ENCODE measurements around the gene ADAMTS14.

The ADAMTS14 gene

DNA sequence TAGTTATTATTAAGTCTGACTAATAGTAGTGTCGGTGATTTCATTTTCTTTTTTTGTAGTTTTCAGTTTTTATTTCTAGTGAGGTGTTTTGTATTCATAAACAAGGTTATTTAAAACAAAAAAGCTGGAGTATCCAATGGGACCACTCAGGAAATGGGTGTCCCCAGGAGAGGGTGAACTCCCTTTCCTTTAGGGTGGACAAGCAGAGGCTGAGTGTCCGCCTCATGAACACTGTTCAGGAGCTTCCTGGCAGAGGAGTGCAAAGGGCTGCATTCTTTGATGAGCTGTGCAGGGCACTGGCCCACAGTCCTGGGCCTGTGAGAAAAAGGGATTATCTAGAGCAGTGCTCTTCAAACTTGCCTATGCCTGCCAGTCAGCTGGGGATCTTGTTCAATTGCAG, 56.0 kb downstream of the ADAMTS14 start:
- Histone ChIP-seq H3K4me3 (ENCODE audit: low read length) (no peak overlapping the region), H3K4me1 (ENCODE audit: control insufficient read depth, low read depth, low read length) (no peaks in the 10 kb centered on the region), H3K9ac (ENCODE audit: low read length) (no peak overlapping the region), H3K27me3 (ENCODE audit: control insufficient read depth, insufficient read depth, low read length) (no peaks in the 10 kb centered on the region), H3K27ac (ENCODE audit: low read length) (no peak overlapping the region), H3K36me3 (ENCODE audit: control insufficient read depth, low read depth, low read length) (no peaks in the 10 kb centered on the region), H3K9me3 (ENCODE audit: control insufficient read depth, low read depth, low read length) (no peaks in the 10 kb centered on the region)

DNA sequence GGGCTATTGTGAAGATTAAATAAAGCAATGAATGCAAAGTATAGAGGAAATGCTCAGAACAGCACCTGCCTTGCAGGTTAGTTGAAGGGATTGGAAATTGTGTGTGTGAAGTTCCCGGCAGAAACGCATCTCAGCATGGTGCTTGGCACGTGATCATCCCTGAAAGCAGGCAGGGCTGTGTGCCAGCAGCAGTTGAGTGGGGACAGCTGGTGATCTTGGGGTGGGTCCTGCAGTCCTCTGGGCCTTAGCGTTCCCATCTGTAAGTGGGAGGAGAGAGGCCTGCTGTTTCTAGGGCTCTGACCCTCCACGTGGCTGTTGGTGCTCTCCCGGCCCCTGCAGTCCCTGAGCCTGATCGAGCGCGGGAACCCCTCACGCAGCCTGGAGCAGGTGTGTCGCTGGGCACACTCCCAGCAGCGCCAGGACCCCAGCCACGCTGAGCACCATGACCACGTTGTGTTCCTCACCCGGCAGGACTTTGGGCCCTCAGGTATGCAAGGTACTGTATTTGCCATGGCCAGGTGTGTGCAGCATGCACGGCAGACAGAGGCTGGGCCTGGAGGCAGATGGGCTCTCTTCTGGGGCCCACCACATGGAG, 57.6 kb downstream of the ADAMTS14 start:
- no peaks in the 10 kb centered on the region for H3K9me3 ChIP-seq (ENCODE audit: control insufficient read depth, low read depth, low read length)
- no peaks in the 10 kb centered on the region for H3K4me1 ChIP-seq (ENCODE audit: control insufficient read depth, low read depth, low read length)
- H3K9ac ChIP-seq (ENCODE audit: low read length) = no peak overlapping the region
- H3K27ac ChIP-seq (ENCODE audit: low read length) = no peak overlapping the region
- H3K36me3 ChIP-seq (ENCODE audit: control insufficient read depth, low read depth, low read length) = no peaks in the 10 kb centered on the region
- H3K4me3 ChIP-seq (ENCODE audit: low read length) = no peak overlapping the region
- no peaks in the 10 kb centered on the region for H3K27me3 ChIP-seq (ENCODE audit: control insufficient read depth, insufficient read depth, low read length)

DNA sequence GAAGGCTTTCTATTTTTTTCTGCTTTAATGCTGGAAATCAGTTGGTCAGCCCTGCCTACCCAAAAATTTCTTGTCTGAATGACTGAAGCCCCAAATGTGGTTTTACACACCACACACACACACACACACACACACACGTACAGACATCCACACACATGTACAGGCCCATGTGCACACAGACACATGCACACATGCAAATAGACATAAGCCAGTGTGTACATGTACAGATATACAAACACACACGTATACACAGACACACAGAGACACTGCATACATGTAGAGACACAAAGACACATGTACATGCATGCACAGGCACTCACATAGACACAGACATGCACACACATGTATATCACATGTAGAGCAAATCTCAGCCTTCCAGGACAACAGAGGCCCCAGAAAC, 58.6 kb downstream of the ADAMTS14 start:
- Histone ChIP-seq H3K4me3 (ENCODE audit: low read length) (no peak overlapping the region), H3K27me3 (ENCODE audit: control insufficient read depth, insufficient read depth, low read length) (no peaks in the 10 kb centered on the region), H3K4me1 (ENCODE audit: control insufficient read depth, low read depth, low read length) (no peaks in the 10 kb centered on the region), H3K9ac (ENCODE audit: low read length) (no peak overlapping the region), H3K36me3 (ENCODE audit: control insufficient read depth, low read depth, low read length) (no peaks in the 10 kb centered on the region), H3K27ac (ENCODE audit: low read length) (no peak overlapping the region), H3K9me3 (ENCODE audit: control insufficient read depth, low read depth, low read length) (no peaks in the 10 kb centered on the region)

DNA sequence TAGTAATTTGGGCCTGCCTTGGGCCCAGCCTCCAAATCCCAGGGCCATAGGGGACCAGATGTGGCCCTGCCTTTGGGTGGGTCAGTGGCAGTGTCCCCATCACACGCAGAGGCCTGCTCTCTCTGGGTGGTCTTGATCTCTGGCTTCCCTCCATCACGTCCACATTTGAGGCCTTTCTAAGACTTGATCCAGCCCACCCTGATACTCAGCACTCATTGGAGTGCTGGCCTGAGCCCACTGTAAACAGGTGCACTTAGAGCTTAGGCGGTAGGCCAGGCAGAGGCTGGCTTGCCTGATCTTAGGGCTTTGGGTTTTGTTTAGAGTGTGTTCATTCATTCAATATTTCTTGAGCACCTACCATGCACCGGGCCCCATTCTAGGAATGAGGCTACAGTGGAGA, 60.3 kb downstream of the ADAMTS14 start:
- Histone ChIP-seq H3K36me3 (ENCODE audit: control insufficient read depth, low read depth, low read length) (no peaks in the 10 kb centered on the region), H3K9me3 (ENCODE audit: control insufficient read depth, low read depth, low read length) (no peaks in the 10 kb centered on the region), H3K4me1 (ENCODE audit: control insufficient read depth, low read depth, low read length) (no peaks in the 10 kb centered on the region), H3K9ac (ENCODE audit: low read length) (no peak overlapping the region), H3K27ac (ENCODE audit: low read length) (no peak overlapping the region), H3K27me3 (ENCODE audit: control insufficient read depth, insufficient read depth, low read length) (no peaks in the 10 kb centered on the region), H3K4me3 (ENCODE audit: low read length) (no peak overlapping the region)

DNA sequence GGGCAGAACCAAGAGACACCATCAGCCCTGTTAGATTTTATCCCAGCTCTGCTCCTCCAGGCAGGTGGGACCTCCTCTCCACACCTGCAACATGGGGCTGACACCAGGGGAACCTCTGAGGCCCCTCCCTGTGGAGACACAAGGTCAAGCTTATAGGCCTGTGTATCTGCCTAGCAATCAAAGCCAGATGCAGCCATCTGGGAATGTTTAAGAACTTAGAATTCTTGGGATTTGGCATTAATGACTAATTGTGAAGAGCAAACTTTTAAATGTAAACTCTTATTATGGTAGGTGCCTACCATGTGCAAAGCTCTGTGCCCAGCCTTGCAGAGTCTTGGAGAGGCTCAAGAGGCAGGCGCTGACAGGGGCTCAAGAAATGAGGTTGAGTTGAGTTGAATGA, 60.7 kb downstream of the ADAMTS14 start:
- Histone ChIP-seq H3K36me3 (ENCODE audit: control insufficient read depth, low read depth, low read length) (no peaks in the 10 kb centered on the region), H3K4me3 (ENCODE audit: low read length) (no peak overlapping the region), H3K27ac (ENCODE audit: low read length) (no peak overlapping the region), H3K9ac (ENCODE audit: low read length) (no peak overlapping the region), H3K4me1 (ENCODE audit: control insufficient read depth, low read depth, low read length) (no peaks in the 10 kb centered on the region), H3K27me3 (ENCODE audit: control insufficient read depth, insufficient read depth, low read length) (no peaks in the 10 kb centered on the region), H3K9me3 (ENCODE audit: control insufficient read depth, low read depth, low read length) (no peaks in the 10 kb centered on the region)

DNA sequence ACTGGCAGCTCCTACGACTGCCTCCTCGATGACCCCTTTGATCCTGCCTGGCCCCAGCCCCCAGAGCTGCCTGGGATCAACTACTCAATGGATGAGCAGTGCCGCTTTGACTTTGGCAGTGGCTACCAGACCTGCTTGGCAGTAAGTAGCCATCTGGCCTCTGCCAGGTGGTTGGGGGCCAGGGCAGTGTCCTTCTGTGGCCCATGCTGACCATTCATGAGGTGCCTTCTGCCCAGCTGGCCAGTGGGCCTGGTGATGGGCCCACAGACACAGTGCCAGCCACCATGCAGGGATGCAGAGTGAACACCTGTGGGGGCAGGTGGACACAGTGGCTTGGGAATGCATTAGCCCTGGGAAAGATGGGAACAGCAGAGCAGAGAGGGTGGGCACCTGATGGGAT, 62.9 kb downstream of the ADAMTS14 start:
- Histone ChIP-seq H3K9me3 (ENCODE audit: control insufficient read depth, low read depth, low read length) (no peaks in the 10 kb centered on the region), H3K36me3 (ENCODE audit: control insufficient read depth, low read depth, low read length) (no peaks in the 10 kb centered on the region), H3K4me1 (ENCODE audit: control insufficient read depth, low read depth, low read length) (no peaks in the 10 kb centered on the region), H3K9ac (ENCODE audit: low read length) (no peak overlapping the region), H3K27ac (ENCODE audit: low read length) (no peak overlapping the region), H3K4me3 (ENCODE audit: low read length) (no peak overlapping the region), H3K27me3 (ENCODE audit: control insufficient read depth, insufficient read depth, low read length) (no peaks in the 10 kb centered on the region)

DNA sequence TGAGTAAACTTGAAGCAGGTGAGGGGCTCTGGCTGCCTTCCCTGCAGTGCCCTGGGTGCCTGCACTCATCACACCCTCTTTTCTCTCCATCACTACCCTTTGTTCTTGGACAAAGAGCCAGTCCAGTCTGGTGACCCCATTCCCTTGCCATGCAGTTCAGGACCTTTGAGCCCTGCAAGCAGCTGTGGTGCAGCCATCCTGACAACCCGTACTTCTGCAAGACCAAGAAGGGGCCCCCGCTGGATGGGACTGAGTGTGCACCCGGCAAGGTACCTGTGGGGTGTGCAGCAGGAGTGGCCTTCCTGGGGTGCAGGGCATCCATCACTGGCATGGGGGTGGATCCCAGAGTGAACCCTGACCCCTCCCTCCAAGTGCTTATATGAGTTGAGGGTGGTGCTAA, 64.2 kb downstream of the ADAMTS14 start:
- Histone ChIP-seq H3K4me3 (ENCODE audit: low read length) (no peak overlapping the region), H3K9me3 (ENCODE audit: control insufficient read depth, low read depth, low read length) (no peaks in the 10 kb centered on the region), H3K36me3 (ENCODE audit: control insufficient read depth, low read depth, low read length) (no peaks in the 10 kb centered on the region), H3K9ac (ENCODE audit: low read length) (no peak overlapping the region), H3K4me1 (ENCODE audit: control insufficient read depth, low read depth, low read length) (no peaks in the 10 kb centered on the region), H3K27ac (ENCODE audit: low read length) (no peak overlapping the region), H3K27me3 (ENCODE audit: control insufficient read depth, insufficient read depth, low read length) (no peaks in the 10 kb centered on the region)

DNA sequence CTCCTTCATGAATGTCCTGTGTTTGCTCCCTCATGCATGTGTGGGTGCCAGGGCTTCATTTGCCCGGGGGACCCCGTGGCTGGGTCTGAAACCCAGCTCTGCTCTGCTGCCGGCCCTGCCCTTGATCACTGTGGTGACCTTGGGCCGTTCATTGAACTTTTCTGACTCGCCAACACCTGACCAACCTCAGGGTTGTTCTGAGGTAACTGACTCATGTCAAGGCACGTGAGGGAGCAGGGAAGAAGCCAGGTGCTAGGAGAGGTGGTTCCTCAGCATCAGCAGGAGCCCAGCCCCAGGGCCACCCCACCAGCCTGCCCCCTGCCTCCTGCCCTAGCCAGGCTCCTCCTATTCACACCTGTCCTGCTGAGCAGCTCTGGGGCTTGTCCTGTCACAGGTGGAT, 64.9 kb downstream of the ADAMTS14 start:
- Histone ChIP-seq H3K9ac (ENCODE audit: low read length) (no peak overlapping the region), H3K4me1 (ENCODE audit: control insufficient read depth, low read depth, low read length) (no peaks in the 10 kb centered on the region), H3K36me3 (ENCODE audit: control insufficient read depth, low read depth, low read length) (no peaks in the 10 kb centered on the region), H3K4me3 (ENCODE audit: low read length) (no peak overlapping the region), H3K27ac (ENCODE audit: low read length) (no peak overlapping the region), H3K27me3 (ENCODE audit: control insufficient read depth, insufficient read depth, low read length) (no peaks in the 10 kb centered on the region), H3K9me3 (ENCODE audit: control insufficient read depth, low read depth, low read length) (no peaks in the 10 kb centered on the region)

DNA sequence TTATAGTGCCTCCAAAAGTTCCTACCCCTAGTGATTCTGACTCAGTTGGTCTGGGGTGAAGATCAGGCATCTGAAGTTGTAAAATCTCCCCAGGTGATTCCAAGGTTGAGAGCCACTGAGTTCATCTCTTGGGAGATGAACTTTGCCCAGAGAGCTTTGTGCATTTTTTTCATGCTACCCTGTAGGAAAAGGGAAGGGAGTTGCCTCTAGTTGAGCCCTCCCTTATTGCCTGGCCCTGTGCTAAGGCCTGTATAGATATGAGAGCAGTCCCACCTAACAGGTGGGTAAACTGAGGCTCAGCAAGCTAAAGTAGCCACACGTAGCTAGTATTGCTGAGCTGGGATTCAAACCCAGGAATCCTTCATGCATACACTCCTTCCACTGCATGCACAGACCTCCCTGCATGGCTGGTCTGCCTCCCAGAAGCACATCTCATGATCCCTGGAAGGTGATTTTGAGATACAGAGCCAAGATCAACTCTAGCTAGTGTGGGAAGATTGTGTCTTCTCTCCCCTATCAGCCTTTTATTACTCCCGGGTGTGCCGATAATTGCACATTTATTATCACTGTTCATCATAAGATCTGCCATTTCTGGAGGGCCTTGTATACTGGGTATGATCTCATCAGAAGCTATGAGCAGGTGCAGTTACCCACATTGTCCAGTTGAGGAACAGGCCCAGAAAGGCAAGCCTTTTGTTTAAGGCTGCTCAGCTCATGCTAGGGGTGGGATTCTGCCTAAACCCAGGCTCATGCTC, 65.9 kb downstream of the ADAMTS14 start:
- H3K9me3 ChIP-seq (ENCODE audit: control insufficient read depth, low read depth, low read length) = no peaks in the 10 kb centered on the region
- no peak overlapping the region for H3K27ac ChIP-seq (ENCODE audit: low read length)
- H3K4me1 ChIP-seq (ENCODE audit: control insufficient read depth, low read depth, low read length) = no peaks in the 10 kb centered on the region
- no peak overlapping the region for H3K9ac ChIP-seq (ENCODE audit: low read length)
- H3K4me3 ChIP-seq (ENCODE audit: low read length) = no peak overlapping the region
- no peaks in the 10 kb centered on the region for H3K27me3 ChIP-seq (ENCODE audit: control insufficient read depth, insufficient read depth, low read length)
- H3K36me3 ChIP-seq (ENCODE audit: control insufficient read depth, low read depth, low read length) = no peaks in the 10 kb centered on the region

DNA sequence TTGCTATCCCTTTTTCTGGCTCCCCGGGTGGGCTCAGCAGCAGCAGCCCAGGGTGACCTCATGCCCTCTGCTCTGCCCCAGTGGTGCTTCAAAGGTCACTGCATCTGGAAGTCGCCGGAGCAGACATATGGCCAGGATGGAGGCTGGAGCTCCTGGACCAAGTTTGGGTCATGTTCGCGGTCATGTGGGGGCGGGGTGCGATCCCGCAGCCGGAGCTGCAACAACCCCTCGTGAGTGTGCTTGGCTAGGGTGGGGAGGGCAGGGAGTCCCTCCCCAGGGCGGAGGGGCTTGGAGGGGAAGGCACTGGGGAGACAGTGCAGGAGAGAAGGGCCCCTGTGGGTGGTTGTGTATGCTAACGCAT, 66.4 kb downstream of the ADAMTS14 start:
- Histone ChIP-seq H3K27me3 (ENCODE audit: control insufficient read depth, insufficient read depth, low read length) (no peaks in the 10 kb centered on the region), H3K27ac (ENCODE audit: low read length) (no peak overlapping the region), H3K36me3 (ENCODE audit: control insufficient read depth, low read depth, low read length) (no peaks in the 10 kb centered on the region), H3K9me3 (ENCODE audit: control insufficient read depth, low read depth, low read length) (no peaks in the 10 kb centered on the region), H3K4me3 (ENCODE audit: low read length) (no peak overlapping the region), H3K9ac (ENCODE audit: low read length) (no peak overlapping the region), H3K4me1 (ENCODE audit: control insufficient read depth, low read depth, low read length) (no peaks in the 10 kb centered on the region)

DNA sequence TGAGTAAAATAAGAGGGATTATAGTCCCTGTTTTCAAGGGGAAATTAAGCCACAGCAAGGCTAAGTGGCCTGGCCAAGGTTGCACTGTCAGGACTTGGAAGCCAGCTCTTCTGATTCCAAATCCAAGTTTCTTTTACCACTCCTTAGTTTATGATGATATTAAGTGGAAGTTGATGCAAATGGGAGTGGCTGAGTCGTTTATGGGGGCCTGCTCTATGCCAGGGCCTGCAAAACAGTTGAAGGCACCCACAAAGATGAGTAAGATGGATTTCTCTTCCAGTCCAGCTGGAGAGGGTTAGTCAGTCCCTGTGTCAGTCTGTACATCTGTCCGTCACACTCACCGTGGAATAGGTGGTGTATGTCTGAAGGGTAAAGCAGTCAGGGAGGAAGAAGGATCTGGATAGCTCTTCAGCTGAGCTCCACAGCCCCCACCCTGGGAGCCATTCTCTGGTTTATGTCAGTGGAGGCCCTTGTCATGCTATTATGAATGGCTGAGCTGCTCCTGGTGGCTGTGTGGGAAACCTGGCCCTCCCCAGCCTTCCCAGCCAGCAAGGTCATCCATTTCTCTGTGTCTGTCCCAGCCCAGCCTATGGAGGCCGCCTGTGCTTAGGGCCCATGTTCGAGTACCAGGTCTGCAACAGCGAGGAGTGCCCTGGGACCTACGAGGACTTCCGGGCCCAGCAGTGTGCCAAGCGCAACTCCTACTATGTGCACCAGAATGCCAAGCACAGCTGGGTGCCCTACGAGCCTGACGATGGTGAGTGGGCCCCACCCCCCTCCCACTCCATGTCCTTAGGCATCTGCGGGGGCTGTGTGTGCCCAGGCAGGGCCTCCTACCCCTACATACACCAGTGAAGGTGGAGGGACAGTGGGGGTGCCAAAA, 68.3 kb downstream of the ADAMTS14 start:
- Histone ChIP-seq H3K4me3 (ENCODE audit: low read length) (no peak overlapping the region), H3K27ac (ENCODE audit: low read length) (no peak overlapping the region), H3K4me1 (ENCODE audit: control insufficient read depth, low read depth, low read length) (no peaks in the 10 kb centered on the region), H3K36me3 (ENCODE audit: control insufficient read depth, low read depth, low read length) (no peaks in the 10 kb centered on the region), H3K9me3 (ENCODE audit: control insufficient read depth, low read depth, low read length) (no peaks in the 10 kb centered on the region), H3K9ac (ENCODE audit: low read length) (no peak overlapping the region), H3K27me3 (ENCODE audit: control insufficient read depth, insufficient read depth, low read length) (no peaks in the 10 kb centered on the region)

Data from iPS-18a (cell line).